GM21381 (cell line): ENCODE measurements around the gene NCKAP5.
"Not testable (repeated sequence)": the region's sequence is repeated elsewhere in the genome, so short reads cannot be mapped to it uniquely, and the experiment has no call there.

Experiments used
- ATAC-seq: cut with Tn5 transposase; IDR thresholded peaks from one replicate; pipeline ENCODE4 v1.9.1; 2021; ENCODE audit warnings: mild to moderate bottlenecking, moderate library complexity; ENCODE audit not compliant: unreplicated experiment

NCKAP5 gene

DNA sequence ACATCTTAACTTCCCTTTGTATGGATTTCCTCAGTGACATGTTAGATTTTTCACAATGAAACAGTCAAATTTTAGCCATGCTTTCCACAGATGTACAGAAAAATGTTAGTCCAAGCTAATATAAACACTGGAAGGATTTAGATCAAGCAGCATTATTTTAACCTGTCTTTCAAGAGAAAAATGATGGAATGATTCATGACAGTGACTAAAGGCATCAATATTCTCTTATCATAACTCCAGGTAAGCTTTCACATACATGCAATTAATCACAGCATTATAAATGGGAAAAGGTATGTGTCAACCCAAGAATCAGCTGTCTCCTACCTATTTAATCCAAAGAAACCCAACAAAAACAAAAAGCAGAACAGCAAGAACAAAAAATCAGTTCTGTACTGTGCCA is 92.7 kb downstream of the NCKAP5 start:
- ATAC-seq = no peak

DNA sequence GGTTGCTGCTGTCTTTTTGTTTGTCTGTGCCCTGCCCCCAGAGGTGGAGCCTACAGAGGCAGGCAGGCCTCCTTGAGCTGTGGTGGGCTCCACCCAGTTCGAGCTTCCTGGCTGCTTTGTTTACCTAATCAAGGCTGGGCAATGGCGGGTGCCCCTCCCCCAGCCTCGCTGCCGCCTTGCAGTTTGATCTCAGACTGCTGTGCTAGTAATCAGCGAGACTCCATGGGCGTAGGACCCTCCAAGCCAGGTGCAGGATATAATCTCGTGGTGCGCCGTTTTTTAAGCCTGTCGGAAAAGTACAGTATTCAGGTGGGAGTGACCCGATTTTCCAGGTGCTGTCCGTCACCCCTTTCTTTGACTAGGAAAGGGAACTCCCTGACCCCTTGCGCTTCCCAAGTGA is 97.8 kb downstream of the NCKAP5 start:
- ATAC-seq = not testable (repeated sequence)

DNA sequence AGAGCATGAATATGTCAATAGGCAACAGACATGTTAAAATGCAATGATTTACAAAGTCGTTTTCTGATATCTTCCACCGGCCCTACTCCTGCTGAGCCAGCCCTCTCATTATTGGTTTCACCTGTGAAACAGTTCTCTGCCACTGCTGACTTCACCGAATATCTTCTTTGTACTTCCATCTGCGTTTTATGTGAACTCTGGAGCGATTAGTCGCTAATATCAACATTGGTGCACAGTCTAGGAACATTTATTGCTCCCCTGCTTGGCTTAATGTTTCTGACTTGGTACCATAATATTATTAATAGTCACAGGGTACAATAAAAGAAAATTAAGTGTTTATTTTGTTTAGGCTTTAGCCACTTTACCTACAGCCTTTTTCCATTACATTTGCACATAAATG is 105.5 kb downstream of the NCKAP5 start:
- no peak for ATAC-seq

DNA sequence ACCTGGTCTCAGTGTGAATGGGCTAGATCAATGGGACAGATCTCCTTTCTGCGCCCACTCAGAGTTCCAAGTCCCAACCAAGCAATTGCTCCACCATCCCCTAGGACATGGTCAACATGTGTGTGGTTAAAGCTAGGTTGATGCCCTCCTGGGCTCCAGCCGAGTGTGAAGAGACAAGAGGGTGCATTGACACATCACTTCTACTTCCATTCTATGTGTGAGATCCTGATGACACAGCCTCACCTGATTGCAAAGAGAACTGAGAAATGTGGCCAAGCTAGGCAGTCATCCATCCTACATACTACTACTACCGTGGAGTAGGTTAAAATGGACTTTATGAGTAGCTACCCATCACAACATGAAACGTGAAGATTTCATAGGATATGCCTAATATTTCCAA is 106.8 kb downstream of the NCKAP5 start:
- ATAC-seq = no peak

DNA sequence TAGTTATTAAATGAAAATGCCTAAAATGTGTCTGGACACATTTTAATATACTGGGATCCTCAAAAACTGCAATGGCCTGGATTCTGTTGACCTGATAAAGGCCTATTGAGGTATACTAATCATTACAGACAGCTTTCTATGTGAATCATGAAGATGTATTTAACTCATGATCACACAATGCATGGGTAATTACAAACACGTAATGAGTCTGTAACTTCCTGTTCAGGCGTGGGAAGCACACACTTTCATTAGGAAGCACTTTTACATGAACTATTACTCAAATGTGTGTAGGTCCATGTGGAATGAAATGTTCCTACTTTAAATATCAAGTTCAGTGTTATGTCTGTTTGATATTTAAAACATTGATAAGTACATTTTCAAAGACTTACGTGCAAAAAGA is 108.7 kb downstream of the NCKAP5 start:
- no peak for ATAC-seq

DNA sequence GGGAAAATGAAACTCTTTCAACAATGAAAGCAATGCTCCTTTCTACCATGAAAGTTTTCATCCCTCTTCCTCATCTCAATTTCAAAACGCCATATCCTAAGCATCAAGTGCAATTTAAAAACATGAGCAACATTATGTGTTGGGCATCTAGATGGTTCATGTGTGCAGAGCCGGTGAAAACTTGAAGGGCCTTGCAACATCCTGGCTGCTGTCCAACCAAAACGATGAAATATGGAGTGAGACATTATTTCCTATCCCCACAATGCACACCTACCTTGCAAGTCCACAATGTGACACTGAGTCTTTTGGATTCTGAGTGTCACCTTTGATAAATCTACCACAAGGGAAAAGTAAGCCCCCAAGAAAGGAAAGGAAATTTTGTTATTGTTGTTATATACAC is 110.0 kb downstream of the NCKAP5 start:
- no peak for ATAC-seq

DNA sequence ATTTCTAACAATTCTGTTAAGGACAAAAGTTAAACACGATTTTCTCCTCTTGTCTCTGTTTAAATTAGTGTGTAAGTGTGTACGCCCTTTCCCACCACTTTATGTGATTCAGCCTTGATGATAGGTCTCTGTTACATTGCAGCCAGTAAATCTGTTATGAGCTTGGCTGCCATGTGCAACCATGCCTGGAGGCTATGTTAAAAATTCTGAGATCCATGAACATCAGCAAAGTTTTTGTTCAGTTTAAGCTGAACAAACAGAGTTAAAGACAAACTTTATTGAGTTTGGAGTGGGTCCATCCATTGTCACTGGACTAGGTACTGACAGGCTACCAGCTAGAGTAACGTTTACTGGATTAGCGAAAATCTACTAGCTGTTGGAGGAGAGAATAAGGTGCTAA is 110.4 kb downstream of the NCKAP5 start:
- no peak for ATAC-seq

DNA sequence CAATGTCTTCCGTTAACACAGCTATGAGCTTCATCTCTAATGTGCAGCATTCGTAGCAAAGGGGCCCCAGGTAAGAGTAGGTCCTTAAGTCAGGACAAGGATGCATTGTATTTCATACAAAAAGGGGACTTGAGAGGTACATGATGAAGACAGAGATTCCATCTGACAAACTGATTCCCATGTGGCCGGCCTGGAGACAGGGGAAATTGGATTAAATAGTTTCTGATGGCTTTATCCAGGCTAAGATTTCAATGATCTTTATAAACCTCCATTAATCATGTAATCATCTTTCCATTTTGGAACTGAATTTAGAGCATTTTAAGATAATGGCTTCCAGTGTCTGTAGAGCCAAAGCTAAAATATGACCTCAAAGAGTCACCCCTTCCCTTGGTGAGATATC is 111.3 kb downstream of the NCKAP5 start:
- no peak for ATAC-seq

DNA sequence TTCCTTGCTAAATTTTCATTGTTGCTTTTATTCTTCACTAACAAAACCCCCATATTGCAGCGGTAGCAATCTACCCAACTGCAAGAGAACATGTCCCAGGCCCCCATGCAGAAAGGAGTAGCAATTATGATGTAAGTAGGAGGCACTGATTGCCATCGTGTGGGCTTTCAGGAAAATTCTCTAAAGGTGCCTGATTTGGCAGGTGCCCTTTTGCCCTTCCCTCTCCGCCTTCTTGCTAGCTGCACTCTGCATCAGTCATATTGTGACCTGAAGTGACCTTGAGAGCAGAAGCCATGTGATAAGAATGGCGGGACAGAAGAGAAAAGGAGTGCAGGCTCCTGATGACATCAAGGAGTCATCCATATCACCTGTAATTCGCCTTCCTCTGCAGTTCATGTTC is 112.1 kb downstream of the NCKAP5 start:
- no peak for ATAC-seq

DNA sequence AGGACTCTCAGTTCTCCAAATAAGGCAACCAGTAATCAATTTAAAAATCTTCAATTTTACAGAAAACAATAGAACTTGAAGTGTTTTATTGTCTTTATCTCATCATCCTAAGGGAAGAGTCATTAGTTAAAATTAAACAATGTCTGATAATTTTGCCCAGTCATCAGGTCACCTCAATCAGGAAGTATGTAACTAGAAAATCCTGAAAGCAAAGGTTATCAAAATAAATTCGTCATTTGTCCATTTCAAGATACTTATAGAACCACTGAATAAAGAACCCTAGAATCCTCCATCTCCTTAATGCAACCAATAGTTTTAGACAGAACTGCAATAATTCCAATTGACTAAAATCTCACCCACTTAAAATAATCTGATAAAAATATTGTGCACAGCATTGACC is 115.2 kb downstream of the NCKAP5 start:
- ATAC-seq = no peak

DNA sequence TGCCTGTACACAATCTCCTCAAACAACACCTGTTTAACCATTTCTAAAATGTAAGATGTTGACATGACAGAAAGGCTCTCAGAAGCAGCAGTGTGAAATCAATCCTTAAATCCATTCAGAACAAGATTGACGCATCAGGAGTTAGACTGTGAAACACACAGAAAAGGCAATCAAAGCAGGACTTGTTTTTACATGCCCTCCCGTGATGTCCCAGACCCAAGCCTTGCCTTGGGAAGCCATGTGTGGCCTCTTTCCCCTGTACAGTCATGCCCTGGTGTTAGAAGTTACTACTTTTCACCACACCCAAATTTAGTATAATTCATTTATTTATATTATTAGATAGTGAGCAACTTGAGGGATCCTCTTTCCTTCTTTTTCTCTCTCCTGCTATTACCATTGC is 115.7 kb downstream of the NCKAP5 start:
- ATAC-seq = no peak

DNA sequence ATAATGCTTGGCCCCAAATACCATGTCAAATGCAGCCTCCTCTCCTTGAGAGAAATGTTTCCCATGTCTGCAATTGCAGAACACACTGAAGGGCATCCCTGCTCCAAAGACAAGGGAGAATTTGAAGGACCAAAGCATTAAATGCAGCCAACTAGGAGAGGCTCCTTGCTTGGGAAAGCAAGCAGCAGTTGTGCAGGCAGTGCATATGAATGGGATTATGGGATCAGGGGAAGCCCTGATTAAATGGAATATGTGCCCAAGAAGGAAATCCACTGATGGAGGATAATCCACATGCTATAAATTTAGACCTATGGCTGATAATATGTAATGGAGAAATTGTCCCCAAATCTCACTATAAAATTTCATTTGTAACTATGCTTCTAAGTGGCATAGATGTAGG is 116.1 kb downstream of the NCKAP5 start:
- no peak for ATAC-seq

DNA sequence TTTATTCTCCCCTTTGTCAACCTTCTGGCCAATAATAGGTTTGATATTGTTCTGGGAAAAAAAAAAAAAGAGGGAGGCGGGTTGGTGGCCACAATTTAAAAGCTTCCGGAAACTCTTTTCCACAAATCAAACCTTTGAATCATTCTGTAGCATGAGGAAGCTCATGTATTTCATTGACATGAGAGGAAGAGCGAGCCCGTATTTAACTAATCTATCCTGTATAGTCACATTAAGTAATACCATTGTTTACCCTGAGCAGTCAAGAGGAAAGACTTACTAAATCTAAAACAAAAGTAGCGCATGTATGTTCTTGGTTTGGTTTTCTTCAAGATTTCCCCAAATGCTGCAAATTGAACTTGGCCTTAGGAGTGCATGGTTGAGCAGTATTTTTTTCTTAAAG is 120.1 kb downstream of the NCKAP5 start:
- ATAC-seq = no peak

DNA sequence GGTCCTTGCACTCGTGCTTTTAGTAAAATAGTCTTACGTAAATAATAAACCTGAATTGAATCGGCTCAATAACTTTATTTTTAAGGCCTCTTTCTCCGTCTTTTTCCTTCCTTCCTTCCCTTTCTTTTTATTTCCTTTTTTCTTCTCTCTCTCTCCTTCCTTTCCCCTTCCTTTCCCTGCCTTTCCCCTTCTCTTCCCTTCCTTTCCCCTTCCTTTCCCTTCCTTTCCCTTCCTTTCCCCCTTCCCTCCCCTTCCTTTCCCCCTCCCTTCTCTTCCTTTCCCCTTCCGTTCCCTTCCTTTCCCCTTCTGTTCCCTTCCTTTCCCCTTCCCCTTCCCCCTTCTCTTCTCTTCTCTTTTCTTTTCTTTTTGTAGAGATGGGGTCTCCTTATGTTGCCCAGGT is 121.0 kb downstream of the NCKAP5 start:
- no peak for ATAC-seq

DNA sequence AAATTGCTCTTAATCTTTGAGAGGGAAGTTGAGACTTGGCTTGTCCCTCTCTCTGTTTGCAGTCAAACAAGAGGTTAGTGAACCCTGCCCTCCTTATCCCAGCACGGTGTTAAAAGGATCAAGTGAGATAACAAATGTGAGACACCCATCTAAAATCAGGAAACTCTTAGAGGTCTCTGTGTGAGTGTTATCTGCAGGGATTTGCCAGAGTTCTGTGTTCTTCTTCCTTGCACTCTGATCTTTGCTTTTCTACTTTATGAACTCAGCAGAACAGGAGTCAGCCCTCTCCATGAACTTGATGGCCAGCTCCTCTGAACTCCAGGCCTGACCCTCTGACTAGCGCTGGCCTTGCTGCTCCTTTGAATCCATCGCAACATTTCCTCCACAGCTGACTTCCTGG is 123.8 kb downstream of the NCKAP5 start:
- ATAC-seq = no peak

DNA sequence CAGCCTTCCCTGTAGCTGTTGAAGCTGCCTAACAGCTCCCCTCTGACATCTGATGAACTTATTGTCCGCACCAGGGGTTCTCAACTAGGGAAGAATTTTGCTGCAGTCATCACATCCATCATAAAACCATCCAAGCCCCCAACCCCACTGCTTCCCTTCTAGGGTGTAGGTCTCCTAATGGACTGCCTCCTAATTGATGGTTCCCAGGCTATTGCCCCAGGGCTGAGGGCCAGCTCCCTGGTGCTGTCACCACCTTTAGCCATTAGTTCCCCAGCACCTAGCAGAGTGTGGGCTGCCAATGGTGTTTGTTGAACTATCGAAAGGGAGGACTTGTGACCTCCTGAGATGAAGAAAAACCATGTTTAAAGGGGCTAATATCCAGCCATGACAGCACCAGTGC is 125.9 kb downstream of the NCKAP5 start:
- ATAC-seq = no peak

DNA sequence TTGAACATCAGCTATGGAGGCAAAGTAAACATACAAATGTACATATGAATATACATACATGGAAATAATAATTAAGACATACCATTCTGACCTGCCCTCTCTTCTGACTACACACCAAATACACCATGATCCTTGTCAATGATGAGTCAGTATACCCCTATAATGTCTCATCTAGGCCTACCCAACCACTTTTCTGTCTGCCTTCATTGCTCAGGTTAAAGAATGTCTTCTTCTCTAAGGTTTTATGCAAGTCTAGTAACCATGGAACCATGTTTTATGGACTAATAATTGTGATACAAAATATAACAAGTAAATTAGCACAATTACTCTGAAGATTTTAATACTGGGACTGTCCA is 128.7 kb downstream of the NCKAP5 start:
- ATAC-seq = no peak

DNA sequence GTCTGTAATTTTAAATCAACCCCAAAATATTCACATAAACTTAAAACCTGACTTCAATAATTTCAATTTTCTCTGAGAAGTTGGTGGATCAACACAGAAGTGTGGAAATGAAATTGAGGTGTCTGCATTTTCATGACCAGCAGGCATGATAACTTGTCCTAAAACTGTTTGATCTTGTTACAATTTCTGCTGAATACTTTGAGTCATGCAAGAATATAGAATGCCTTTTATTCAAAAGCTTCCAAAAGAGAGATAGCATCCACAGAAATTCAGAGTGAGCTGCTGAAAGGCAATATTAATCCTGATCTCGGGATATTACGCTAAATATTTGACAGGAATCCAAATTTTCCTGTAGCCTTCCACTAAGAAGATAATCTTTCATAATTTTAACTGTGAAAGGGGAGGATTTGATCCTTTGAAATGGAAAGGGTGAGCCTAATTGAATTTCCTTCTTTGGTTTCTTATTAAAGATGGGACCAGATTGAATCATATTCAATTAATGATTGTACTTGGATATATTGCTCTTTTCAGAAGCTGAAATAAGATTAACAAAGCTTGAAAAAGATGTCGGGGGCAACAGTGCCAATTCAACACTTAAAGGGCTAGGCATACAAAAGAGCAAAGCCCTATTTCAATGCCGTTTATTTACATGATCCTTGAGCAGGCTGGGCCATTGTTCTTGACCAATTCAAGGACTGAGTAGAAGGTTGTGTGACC is 129.3 kb downstream of the NCKAP5 start:
- no peak for ATAC-seq

DNA sequence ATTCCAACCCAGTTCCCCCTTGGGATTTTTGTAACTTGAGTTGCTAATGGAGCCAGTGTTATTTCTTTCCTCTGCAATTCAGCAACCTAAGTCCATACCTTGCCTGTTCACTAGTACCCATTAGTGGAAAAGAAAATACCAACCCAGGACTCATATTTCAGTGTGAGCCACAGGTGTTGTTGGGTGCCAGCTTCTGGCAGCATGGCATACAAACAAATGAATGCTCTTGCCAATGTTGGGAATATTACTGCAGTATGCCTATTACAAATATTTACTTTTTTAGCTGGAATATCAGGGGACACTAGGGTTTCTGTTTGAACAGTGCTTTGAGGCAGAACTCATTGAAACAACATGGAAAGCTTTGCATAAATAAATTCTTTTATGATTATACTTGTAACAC is 130.2 kb downstream of the NCKAP5 start:
- ATAC-seq = no peak

DNA sequence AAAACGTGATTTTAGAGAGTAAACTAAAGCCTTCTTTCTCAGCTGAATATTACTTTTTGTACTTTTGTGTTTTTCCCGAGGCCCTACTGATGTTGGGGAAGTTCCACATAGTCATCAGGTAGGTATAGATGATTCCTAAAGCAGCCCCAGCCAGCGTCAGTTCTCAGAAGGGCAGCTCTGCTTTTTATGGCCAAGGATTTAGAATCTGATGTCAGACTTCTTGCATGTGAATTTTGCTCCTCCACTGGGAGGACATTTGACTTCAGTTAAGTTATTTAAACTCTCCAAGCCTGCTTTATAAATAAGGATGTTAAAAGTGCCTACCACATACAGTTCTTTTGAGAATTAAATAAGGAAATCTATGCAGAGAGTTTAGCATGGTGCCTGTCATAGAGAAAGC is 130.8 kb downstream of the NCKAP5 start:
- no peak for ATAC-seq

DNA sequence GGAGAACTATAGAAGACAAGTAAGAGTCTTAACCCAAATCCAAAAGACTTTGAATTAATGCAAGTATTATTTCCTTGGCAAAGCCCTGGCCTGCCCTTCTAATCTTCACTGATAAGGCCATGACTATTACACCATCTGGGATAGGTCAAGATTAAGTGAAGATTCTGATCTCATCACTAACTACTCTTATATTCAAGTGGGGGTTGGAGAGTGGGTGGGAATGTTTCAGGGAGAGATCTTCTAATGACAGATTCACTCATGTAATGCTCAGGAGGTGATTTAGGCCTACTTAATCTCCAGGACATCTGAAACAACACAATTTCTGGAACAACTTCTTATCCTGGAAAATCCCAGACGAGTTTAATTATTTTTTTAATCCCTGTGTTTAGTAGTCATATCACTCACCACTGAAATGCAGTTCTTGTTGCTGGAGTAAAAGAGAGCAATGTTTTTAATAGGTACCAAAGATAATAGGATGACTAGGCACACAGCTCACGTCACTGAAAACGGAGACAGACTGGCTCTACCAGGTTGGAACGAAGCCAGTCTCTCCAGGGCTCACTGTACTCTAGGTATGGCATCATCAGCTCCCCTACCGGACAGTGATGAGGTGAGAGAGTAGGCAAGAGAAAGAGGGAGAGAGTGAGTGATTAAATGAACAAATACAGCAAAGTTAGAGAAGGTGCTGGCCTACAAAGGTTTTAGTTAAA is 133.1 kb downstream of the NCKAP5 start:
- ATAC-seq = no peak

DNA sequence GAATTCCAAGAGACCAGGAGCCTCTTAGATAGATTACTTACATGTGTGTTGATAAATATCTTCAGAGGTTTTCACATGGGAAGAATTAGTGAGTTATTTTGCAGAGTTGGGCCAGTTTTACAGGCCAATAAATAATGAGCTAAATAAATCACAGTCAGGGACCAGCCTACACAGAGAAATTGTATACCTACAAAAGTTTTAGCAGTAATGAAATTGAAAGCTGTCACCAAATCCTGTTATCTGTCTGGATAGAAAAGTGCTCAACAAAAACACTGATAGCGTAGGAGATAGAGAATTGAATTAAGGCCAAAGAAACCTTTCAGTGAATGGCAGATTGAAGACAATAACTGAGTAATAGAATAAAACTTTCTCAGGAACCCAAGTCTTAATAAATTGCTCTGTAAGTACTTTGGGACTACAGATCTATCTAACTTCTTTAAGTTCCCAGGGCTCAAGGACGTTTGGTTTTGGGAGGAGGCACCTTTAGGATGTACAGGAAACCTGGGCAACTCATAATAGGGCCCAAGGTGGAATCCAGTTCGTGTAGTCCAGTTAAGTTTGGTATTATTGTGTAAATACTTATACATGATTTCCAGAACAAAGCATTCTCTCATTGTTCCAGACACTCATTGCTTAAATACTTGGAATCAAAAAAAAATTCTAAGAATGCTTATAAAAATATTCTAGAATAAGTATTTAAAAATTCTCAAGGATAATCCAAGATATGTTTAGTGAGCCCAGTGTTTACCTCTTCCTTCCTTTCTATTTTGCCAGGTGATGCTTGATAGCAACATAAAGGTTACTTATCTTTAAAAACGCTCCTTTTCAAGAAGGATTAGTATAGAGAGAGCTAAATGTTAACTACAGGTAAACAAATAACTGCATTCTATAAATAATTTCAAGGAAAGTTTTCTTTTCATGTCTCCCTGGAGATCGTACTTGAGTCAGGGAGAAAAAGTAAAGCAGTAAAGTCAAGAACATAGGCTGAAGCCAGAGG is 134.5 kb downstream of the NCKAP5 start:
- no peak for ATAC-seq
